GM18873 (cell line): ENCODE results near the gene PCDHGB4.
A peak's percentile ranks its signal among the peaks of the same experiment; 100 is the strongest.
"Not testable (repeated sequence)": the region's sequence is repeated elsewhere in the genome, so short reads cannot be mapped to it uniquely, and the experiment has no call there.

Experiments used
- ATAC-seq: cut with Tn5 transposase; IDR thresholded peaks from one replicate; pipeline ENCODE4 v1.9.1; 2021; ENCODE audit warnings: mild to moderate bottlenecking, moderate library complexity, moderate number of reproducible peaks; ENCODE audit not compliant: unreplicated experiment, low FRiP score

Gene PCDHGB4

GRCh38 chr5:141397756-141398551 lies 10.5 kb downstream of the PCDHGB4 start, which contains the start of gene PCDHGB5:
Gene PCDHGB5, plus strand, starts transcription at chr5:141397947. Its CDS starts 181 bp downstream, at chr5:141398128.
- ATAC-seq = not testable (repeated sequence)

- no peak for ATAC-seq
Measured at GRCh38 chr5:141398608-141399007, 11.1 kb downstream of the PCDHGB4 start.

DNA sequence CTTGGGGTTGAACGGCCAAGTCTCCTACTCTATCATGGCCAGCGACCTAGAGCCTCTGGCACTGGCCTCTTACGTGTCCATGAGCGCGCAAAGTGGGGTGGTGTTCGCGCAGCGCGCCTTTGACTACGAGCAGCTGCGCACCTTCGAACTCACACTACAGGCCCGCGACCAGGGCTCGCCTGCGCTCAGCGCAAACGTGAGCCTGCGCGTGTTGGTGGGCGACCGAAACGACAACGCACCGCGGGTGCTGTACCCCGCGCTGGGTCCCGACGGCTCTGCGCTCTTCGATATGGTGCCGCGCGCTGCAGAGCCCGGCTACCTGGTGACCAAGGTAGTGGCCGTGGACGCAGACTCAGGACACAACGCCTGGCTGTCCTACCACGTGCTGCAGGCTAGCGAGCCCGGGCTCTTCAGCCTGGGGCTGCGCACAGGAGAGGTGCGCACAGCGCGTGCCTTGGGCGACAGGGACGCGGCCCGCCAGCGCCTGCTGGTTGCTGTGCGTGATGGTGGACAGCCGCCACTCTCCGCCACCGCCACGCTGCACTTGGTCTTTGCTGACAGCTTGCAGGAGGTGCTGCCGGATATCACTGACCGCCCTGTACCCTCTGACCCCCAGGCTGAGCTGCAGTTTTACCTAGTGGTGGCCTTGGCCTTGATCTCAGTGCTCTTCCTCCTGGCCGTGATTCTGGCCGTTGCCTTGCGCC lies 12.2 kb downstream of the PCDHGB4 start:
- ATAC-seq = no peak

GRCh38 chr5:141402553-141403243 lies 15.2 kb downstream of the PCDHGB4 start, which contains the start of gene PCDHGA9:
Gene PCDHGA9, plus strand, starts transcription at chr5:141402778. Its CDS starts 175 bp downstream, at chr5:141402953.
- ATAC-seq = no peak

- no peak for ATAC-seq
Measured at GRCh38 chr5:141403387-141403786, 15.9 kb downstream of the PCDHGB4 start.

GRCh38 chr5:141407790-141408505 lies 20.4 kb downstream of the PCDHGB4 start, which contains the start of gene PCDHGB6:
Gene PCDHGB6, plus strand, starts transcription at chr5:141408021. Its CDS starts 182 bp downstream, at chr5:141408203.
- peak; percentile 67 for ATAC-seq

- ATAC-seq = no peak
Measured at GRCh38 chr5:141409598-141410306, 22.3 kb downstream of the PCDHGB4 start.

GRCh38 chr5:141411575-141411974 lies 24.1 kb downstream of the PCDHGB4 start:
- ATAC-seq = no peak

DNA sequence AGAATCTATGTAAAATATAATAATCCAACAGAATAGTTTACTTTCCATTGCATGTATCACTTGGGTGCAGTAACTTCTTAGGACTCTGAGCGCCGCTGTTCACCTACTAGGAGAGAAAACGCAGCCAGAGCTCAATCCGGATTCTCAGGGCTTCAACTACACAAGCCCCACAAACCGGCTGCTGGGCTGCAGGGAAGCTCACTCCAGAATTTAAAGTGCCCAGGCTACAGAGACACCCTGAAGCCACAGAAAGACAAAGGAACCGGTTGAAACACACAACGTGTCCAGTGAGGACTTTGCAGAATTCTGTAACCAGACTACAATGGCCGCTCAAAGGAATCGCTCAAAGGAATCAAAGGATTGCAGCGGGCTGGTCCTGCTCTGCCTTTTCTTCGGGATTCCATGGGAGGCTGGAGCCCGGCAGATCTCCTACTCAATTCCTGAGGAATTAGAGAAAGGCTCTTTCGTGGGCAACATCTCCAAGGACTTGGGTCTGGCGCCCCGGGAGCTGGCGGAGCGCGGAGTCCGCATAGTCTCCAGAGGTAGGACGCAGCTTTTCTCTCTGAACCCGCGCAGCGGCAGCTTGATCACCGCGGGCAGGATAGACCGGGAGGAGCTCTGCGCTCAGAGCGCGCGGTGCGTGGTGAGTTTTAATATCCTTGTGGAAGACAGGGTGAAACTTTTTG lies 25.5 kb downstream of the PCDHGB4 start, which contains the start of gene PCDHGA10:
TSS of gene PCDHGA10 (plus strand) at position 134 of the 686 bp plus-strand sequence. CDS start at position 323, 189 bp downstream.
- ATAC-seq = peak; percentile 65

GRCh38 chr5:141413540-141414069 lies 26.1 kb downstream of the PCDHGB4 start:
- no peak for ATAC-seq

DNA sequence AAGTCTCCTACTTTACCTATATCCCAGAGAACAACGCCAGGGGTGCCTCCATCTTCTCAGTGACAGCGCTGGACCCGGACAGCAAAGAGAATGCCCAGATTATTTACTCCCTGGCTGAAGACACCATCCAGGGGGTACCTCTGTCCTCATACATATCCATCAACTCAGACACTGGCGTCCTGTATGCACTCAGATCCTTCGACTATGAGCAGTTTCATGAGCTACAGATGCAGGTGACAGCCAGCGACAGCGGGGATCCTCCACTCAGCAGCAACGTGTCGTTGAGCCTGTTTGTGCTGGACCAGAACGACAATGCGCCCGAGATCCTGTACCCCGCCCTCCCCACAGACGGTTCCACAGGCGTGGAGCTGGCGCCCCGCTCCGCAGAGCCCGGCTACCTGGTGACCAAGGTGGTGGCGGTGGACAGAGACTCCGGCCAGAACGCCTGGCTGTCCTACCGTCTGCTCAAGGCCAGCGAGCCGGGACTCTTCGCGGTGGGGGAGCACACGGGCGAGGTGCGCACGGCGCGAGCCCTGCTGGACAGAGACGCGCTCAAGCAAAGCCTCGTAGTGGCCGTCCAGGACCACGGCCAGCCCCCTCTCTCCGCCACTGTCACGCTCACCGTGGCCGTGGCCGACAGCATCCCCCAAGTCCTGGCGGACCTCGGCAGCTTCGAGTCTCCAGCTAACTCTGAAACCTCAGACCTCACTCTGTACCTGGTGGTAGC lies 27.2 kb downstream of the PCDHGB4 start:
- not testable (repeated sequence) for ATAC-seq

- not testable (repeated sequence) for ATAC-seq
Measured at GRCh38 chr5:141415275-141415618, 27.7 kb downstream of the PCDHGB4 start.

DNA sequence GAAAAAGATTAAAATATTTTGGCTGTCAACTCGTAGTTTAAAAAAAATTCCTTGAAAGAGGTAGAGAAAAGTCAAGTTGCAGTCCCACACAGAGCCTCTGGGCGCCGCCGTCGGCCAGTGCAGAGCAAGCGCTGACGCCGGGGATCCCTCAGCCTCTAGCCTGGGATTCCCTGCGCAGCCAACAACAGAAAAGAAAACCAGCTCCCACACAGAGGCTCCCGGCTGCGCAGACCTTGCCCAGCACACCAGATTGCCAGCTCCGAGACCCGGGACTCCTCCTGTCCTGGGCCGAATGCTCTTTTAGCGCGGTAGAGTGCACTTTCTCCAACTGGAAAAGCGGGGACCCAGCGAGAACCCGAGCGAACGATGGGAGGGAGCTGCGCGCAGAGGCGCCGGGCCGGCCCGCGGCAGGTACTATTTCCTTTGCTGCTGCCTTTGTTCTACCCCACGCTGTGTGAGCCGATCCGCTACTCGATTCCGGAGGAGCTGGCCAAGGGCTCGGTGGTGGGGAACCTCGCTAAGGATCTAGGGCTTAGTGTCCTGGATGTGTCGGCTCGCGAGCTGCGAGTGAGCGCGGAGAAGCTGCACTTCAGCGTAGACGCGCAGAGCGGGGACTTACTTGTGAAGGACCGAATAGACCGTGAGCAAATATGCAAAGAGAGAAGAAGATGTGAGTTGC lies 30.1 kb downstream of the PCDHGB4 start, which contains the start of gene PCDHGB7:
TSS of gene PCDHGB7 (plus strand) at position 184 of the 679 bp plus-strand sequence. CDS start at position 367, 183 bp downstream.
- ATAC-seq = peak; percentile 63

- no peak for ATAC-seq
Measured at GRCh38 chr5:141419074-141419880, 31.8 kb downstream of the PCDHGB4 start.

- ATAC-seq = no peak
Measured at GRCh38 chr5:141420855-141421488, 33.5 kb downstream of the PCDHGB4 start, which contains the start of gene PCDHGA11. Gene PCDHGA11, plus strand, starts transcription at chr5:141421051. Its CDS starts 177 bp downstream, at chr5:141421228.

- ATAC-seq = no peak
Measured at GRCh38 chr5:141421489-141421855, 34.0 kb downstream of the PCDHGB4 start.
